Uterus (tissue), 2 donors: Measurements from ENCODE around the gene FYN.

Source experiments
- POLR2A ChIP-seq, 2 donors: fragments of 450-650 bp; IDR thresholded peaks; one replicate each; pipeline ENCODE4 v1.6.1; 2016; ENCODE audit warnings: antibody characterized with exemption in 2 of 2, mild to moderate bottlenecking in 1 of 2, moderate library complexity in 1 of 2
- TF ChIP-seq, protein P1 (sequence below), 4 experiments: fragments of 200-600 bp in 2 of 4; fragments of 450-650 bp in 2 of 4; sonication (generic) in 2 of 4; IDR thresholded peaks; one replicate each; pipeline ENCODE4 v1.5.1; 2016 to 2019; ENCODE audit warnings: antibody characterized with exemption in 4 of 4, mild to moderate bottlenecking in 2 of 4, moderate library complexity in 1 of 4

DNA sequence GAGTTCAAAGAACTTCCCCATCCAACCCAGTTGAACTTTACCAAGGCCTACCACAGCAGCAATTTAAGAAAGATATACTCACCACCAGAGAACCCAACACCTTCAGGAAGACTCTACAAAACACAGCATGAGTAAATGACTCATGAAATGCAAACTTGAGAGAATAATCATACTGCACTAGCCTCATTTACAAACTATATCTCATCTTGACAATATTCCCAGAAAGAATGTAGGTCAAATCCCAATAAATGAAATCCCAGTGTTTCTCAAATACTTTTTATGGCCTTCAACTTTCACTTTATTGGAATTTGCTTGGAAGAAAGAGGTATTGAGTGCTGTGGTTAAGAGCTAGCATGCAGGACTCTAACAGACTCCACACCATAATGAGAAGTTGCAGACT, 60.0 kb downstream of the FYN start:
- TF ChIP-seq, protein P1, sequence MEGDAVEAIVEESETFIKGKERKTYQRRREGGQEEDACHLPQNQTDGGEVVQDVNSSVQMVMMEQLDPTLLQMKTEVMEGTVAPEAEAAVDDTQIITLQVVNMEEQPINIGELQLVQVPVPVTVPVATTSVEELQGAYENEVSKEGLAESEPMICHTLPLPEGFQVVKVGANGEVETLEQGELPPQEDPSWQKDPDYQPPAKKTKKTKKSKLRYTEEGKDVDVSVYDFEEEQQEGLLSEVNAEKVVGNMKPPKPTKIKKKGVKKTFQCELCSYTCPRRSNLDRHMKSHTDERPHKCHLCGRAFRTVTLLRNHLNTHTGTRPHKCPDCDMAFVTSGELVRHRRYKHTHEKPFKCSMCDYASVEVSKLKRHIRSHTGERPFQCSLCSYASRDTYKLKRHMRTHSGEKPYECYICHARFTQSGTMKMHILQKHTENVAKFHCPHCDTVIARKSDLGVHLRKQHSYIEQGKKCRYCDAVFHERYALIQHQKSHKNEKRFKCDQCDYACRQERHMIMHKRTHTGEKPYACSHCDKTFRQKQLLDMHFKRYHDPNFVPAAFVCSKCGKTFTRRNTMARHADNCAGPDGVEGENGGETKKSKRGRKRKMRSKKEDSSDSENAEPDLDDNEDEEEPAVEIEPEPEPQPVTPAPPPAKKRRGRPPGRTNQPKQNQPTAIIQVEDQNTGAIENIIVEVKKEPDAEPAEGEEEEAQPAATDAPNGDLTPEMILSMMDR (IDR thresholded peaks at IDR 0.05) = no peak
- no peak for TF ChIP-seq POLR2A (IDR thresholded peaks at IDR 0.05)
